Left renal pelvis (tissue), 4 donors: Measurements from ENCODE around the gene BTRC. TPM values are rescaled to one million over a fixed set of nuclear protein-coding genes. Genes with fewer than 3 reads are reported as not detected.
A peak's percentile ranks its signal among the peaks of the same experiment; 100 is the strongest.
"Not testable (repeated sequence)": the region's sequence is repeated elsewhere in the genome, so short reads cannot be mapped to it uniquely, and the experiment has no call there.

Experiments used
- DNase-seq, 4 donors: peaks; one replicate each; pipeline ENCODE4 v3.0.0-alpha.2; 2013; ENCODE audit warnings: low read depth in 4 of 4, low spot score in 3 of 4
- polyA plus RNA-seq, 4 donors: library from polyadenylated mRNA; unstranded; fragments of 120-200 nt; gene quantifications; one replicate each; pipeline ENCODE4 v1.2.1, GENCODE V29; 2013; ENCODE audit not compliant: insufficient read length in 4 of 4

BTRC gene
- polyA plus RNA-seq, 4 donors, result 24.9 to 29.0 (median 26.6) TPM

DNA sequence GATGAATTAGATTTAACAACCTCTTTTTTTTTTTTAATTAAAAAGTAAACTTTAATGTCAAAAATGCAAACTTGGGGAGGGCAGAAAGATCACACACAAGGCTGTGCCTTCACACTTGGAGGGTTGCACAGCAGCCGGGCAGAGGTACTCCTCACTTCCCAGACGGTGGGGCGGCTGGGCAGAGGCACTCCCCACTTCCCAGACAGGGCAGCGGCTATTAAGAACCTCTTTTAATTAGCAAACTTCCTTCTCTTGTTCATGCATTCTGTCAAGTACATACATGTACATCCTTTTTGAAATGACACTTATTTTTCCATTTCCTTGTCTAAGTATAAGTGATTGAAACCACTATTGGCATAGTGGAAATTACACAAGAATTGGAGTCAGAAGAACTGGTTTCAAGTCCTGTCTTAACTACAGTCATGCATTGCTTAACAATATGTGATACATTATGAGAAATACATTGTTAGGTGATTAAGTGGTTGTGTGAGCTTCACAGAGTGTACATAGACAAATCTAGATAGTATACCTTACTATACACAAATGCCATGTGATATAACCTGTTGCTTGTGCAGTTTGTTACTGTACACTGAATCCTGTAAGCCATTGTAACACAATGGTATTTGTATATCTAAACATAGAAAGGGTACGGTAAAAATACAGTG is 26.5 kb downstream of the BTRC start:
- DNase-seq, result no peak

DNA sequence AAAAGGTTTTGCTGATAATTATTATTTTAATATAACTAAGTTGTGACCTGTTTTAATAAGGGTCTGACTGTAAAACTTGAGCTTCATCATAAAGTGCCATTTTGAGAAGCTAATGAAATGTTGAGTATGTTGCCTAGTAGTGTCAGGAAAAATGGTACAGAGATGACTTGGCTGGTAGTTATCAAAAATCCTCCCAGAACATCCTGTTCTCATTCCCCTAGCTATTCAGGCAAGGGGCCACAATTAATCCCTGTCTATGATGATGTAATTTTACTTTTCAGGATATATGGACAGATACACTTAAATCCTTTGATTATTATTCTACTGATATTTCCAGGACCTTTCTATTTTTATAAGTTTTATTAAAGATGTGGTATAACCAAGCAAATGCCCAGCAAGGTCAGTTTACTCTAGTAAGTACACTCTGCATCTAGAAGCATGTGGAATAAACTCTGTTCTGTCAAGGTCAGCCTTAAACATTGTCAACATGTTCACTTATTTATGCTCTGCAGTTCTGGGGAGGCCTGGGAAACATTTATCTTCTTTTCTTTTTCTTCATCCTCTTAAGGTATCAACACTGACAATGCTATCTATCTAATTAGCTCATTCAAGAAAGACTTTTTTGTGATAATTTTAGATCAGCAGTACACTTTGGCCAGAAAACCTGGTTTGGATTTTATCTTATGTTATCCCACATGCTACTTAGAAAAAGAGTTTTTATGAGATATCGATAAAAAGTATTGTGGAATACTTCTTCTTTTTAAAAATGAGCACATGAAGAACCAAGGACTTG is 32.1 kb downstream of the BTRC start:
- no peak for DNase-seq

DNA sequence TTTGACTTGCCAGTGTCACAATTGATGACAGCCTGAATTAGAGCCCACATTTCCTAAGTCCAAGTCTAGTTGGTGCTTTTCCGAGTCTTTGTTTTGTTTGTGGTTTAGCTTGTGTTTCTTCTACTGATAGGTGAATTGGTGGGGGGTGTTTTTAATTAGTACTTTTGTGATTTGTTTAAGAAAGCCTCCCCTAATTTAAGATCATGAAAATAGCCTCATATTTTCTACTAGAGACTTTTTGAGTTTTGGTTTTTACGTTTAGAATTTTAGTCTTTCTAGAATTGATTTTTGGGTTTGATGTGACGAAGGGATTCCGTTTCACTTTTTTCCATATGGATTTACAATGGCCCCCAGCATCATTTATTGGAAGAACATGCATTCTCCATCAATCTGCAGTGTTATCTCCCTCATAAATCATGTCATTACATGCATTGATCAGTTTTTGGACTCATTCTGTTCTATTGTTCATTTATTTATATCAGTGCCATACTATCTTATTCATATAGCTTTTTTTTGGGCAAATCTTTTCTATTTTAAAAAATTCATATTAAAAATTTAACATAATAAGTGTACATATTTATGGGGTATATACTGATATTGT is 32.8 kb downstream of the BTRC start:
- DNase-seq, result no peak

DNA sequence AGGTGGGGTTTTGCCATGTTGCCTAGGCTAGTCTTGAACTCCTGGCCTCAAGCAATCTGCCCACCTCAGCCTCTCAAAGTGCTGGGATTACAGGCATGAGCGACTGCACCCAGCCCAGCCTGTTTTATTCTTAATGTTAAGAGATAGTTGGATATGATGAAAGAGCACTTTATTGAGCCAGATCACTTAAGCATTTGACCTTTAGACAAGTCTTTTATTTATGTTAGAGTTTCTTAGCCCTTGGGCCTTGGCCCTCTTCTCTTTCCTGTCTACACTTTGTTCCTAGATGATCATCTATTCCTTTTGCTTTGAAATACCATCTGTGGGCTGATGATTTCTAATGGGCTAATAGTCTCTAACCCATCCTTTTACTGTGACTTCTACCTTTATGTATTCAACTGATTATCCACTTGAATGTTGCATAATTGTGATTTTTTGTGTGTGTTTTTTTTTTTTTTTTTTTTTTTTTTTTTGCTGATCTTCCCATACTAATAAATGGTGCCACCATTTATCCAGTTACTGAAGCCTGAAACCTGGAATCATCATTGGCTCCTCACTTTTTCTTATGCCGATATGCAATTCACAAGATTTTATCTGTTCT is 34.8 kb downstream of the BTRC start:
- DNase-seq, result no peak

DNA sequence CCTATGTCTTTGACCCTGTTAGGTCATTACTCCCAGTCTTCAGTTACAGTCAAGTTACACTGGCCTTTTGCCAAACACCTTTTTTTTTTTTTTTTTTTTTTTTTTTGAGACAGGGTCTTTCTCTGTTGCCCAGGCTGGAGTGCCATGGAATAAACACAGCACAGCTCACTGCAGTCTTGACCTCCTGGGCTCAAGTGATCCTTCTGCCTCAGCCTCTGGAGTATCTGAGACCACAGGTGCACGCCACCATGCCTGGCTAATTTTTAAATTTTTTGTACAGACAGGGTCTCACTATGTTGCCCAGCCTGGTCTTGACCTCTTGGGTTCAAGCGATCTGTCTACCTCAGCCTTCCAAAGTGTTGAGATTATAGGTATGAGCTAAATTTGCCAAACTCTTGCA is 35.6 kb downstream of the BTRC start:
- not testable (repeated sequence) for DNase-seq

DNA sequence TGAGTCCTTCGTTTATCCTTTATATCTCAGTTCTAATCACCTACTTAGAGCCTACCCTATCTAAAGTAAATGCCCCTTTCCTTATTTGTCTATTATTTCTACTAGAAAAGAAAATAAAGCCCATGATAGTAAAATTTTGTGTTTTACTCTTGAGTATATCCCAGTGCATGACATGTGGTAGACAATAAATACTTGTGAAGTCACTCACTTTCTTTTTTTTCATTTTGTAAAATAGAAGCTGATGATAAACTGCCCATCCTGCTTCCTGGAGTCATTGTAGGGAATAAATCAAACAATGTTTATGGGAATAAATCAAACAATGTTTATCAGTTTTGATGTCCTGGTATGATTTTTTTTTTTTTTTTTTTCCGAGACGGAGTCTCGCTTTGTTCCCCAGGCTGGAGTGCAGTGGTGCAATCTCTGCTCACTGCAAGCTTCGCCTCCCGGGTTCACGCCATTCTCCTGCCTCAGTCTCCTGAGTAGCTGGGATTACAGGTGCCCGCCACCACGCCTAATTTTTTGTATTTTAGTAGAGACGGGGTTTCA is 36.1 kb downstream of the BTRC start:
- DNase-seq, result no peak

DNA sequence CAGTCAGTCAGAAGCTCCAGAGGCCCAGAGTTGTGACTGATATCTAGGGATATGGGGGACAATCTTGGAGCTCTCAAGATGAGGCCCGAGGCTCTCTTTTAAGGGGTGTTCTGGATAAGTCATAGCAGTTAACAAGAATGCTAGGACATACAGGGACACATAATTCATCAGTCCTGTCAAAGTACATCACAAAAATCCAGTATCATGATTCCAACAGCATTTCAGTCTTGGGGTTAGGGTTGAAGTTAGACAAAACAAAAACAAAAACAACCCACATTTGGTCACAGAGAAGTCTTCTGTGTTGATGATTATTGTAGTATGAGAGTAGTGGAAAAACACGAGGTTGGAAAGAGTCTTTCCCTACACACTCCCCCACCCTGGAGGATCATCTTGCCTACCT is 39.4 kb downstream of the BTRC start:
- no peak for DNase-seq

DNA sequence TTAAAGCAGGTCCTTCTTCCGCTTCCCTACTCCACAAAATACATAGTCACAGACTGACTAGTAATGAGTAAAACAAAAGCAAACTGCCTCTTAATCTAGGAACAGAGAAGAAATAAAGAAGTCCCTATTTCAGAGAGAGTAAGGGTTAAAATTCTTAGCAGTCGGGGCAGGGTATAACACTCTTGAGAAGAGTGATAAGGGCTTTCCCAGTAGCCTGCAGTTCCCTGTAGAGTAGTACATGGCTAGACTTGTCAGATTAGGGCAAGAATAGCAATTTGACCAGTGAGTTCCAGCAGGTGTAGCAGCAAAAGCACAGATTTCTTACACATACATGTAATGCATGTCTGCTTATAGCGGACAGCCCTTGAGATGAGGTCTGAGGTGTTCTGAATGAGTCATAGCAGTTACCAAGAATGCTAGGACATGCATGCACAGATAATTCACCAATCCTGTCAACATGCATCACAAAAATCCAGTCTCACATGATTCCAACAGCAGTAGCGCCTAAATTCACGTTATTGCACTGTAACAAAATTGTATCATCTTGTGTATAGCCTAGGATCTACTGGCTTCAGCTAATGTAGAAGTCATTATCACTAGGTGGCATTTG is 40.7 kb downstream of the BTRC start:
- DNase-seq, result no peak

DNA sequence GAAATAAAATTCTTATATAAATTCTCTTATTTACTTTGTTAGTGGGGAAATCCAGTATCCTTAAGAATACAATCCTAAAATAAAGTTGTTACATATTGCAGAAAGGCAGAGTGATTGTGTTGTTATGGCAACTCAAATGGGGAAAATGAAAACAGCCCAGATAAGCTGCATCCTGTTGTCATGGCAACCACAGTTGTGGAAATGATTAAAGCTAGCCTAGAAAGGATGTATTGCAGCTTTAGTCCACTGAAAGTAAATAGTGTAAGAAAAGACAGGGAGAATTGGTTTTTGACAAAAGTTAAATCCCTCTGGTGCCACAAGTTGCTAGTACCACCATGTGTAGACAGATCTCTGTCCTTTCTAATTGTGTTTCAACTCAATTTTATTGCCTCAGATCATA is 43.2 kb downstream of the BTRC start:
- DNase-seq, result peak in 3 of 4 donors; percentile 5 to 34 (median 12)

DNA sequence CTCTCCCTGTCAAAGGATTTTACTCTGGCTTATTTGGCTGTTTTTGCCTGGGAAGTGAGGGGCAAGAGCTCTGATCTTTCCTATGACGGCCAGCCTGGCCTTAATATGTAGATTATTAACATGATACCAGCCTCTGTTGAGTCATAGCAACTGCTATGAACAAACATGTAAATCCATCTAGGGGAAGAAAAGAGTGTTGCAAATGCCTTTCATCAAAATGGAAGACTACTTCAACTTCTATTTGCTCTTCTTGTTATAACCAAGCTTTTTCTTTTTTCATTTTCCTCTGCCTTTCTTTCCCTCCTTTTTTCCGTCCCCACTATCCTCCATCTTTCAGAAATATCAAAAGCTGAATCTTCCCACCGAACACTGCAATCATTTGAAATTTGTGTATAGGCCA is 46.6 kb downstream of the BTRC start:
- DNase-seq, result no peak

DNA sequence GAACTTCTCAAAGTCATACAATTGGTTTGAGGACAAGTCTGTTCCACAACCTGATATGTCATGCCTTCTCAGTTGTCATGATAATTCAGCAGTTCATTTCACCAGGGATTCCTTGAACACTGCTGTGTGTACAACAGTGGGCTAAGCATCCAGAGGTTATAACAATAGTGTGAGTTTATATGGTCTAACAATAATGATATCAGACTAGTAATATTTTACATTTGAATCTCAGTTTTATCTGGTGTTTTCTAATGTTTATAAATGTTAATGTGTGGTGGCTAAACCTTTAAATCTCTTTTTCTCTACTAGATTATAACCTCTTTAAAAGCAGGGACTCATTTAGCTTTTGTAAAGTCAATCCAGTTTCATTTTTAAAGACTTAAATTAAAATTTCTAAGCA is 48.7 kb downstream of the BTRC start:
- DNase-seq, result no peak

DNA sequence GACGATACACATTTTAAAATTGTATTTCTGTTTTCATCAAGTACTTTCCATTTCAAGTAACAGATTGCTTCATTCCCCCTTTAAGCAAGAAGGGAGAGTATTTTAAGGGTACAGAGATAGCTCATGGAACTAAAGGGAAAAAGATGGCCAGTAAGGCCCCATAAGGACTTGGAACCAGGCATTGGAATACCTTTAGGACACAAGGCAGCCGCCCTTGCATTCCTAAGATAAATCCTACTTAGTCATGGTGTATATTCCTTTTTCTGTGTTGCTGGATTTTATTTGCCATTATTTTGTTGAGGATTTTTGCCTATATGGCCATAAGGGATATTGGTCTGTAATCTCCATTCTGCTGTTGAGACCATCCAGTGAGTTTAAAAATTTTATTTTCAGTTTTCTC is 49.2 kb downstream of the BTRC start:
- no peak for DNase-seq

DNA sequence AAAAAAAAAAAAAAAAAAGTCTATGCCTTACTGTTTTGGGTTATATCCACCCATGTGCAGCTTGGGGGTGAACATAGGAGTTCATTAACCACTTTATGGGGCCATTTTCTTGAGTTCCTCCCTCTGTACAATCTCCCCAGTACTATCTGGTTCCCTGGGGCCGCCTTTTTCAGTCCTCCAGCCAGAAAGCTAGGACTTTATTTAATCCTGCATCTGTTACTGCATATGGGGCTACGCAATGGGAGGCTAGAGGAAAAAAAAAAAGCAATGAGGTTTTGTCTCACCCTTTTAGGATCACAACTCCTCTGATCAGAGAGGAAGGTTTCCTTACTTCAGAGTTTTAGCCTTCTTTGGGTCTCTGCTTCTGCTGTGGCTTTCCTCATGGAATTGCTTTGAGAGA is 51.0 kb downstream of the BTRC start:
- DNase-seq, result no peak

DNA sequence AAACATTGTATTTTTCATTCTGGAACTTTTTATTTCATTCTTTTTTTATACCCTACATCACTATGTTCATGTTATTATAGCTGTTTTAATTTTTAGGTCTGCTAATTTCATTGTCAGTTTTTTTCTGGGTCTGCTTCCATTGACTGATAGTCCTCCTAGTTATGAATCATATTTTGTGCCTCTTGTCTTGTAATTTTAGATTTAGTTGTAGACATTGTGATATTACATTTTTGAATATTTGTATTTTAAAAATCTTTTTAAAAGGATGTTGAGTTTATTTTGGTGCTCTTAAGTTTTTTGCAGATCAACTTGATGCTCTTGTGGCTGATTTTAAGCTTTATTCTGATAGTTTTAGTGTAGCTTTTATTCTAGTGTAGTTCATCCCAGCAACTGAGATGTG is 57.6 kb downstream of the BTRC start:
- no peak for DNase-seq

DNA sequence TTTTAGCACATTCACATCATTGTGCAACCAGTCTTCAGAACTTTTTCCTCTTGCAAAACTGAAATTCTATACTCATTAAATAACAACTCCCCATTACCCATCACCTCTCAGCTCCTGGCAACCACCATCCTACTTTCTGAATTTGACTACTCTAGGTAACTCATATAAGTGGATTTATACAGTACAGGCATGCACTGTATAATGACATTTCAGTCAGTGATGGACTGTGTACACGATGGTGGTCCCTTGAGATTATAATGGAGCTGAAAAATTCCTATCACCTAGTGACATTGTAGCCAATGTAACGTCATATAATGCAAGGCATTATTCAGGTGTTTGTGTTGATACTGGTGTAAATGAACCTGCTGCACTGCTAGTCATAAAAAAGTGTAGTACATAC is 60.1 kb downstream of the BTRC start:
- DNase-seq, result no peak

DNA sequence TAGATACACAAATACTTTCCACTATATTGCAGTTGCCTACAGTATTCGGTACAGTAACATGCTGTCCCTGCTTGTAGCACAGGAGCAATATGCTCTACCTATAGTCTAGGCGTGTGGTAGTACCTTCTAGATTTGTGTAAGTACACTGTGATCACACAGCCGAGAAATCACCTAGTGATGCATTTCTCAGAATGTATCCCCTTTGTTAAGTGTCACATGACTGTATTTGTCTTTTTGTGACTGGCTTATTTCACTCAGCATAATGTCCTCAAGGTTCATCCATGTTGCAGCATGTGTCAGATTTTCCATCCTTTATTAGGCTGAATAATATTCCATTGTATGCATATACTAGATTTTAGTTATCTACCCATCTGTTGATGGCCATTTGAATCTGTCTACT is 61.9 kb downstream of the BTRC start:
- no peak for DNase-seq

DNA sequence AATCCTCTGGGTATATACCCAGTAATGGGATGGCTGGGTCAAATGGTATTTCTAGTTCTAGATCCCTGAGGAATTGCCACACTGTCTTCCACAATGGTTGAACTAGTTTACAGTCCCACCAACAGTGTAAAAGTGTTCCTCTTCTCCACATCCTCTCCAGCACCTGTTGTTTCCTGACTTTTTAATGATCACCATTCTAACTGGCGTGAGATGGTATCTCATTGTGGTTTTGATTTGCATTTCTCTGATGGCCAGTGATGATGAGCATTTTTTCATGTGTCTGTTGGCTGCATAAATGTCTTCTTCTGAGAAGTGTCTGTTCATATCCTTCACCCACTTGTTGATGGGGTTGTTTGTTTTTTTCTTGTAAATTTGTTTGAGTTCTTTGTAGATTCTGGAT is 68.0 kb downstream of the BTRC start:
- DNase-seq, result not testable (repeated sequence)

DNA sequence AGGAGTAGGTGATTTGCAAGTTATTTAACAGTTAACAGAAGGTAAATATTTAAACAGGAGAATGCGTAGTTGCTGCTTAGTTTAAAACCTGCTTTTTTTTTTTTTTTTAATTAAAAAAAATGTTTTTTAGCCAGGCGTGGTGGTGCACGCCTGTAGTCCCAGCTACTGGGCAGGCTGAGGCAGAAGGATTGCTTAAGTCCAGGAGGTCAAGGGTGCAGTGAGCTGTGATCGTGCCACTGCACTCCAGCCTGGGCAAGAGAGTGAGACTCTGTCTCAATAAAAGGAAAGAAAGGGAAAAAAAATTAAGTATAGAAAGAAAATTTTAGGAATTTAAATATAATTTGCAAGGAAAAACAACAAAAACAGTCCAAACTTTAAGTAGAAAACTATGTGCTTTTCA is 71.6 kb downstream of the BTRC start:
- DNase-seq, result no peak

DNA sequence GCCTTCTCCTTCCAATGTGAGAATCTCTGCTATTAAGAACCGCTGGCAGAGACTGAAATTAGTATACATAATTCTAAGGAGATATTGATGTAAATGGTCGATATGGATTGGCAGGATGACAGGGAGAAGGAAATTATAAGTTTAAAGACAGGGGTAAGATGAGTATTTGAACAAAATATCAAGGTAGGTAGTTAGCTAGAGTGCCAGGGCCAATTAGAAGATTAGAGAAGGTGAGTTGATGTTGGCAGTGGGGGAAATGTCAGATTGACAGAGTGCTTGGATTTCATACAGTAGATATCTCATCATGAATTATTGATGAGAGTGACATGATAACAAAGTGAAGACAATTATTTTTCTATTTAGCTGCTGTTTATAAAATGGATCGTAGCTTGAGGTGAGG is 74.1 kb downstream of the BTRC start:
- no peak for DNase-seq

DNA sequence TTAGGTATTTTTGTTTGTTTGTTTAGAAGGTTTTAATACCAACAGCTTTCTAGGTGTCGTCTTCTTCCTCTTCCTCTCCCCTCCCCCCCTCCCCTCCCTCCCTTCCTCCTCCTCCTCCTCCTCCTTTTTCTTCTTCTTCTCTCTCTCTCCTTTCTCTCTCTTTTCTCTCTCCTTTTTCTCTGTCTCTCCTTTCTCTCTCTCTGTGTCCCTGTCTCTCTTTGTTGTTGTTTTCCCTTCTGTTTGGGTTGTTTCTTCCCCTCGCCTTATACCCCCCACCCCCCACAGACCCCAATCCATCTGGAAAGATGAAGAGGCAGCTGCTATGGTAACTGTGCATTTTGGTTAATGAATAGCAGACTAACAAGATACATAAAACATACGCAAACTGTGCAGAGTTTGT is 75.5 kb downstream of the BTRC start:
- DNase-seq, result no peak

DNA sequence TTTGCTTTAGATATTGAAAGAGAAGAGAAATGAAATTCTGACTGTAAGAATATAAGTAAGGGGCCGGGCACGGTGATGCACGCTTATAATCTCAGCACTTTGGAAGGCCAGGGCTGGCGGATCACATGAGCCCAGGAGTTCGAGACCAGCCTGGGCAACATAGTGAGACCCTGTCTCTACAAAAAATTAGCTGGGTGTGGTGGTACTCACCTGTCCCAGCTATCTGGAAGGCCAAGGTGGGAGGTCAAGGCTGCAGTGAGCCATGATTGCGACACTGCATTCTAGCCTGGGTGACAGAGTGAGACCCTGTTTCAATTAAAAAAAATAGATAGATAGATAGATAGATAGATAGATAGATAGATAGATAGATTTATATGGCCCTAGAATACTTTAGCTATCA is 82.3 kb downstream of the BTRC start:
- DNase-seq, result no peak
